GM21717 (cell line): ENCODE results near the gene BACH2.
A peak's percentile ranks its signal among the peaks of the same experiment; 100 is the strongest.
"Not testable (repeated sequence)": the region's sequence is repeated elsewhere in the genome, so short reads cannot be mapped to it uniquely, and the experiment has no call there.

Source experiments
- ATAC-seq: cut with Tn5 transposase; IDR thresholded peaks from one replicate; pipeline ENCODE4 v1.9.1; 2021; ENCODE audit warnings: mild to moderate bottlenecking, moderate library complexity; ENCODE audit not compliant: unreplicated experiment

Gene BACH2

GRCh38 chr6:90282265-90282664, 14.4 kb downstream of the BACH2 start:
- ATAC-seq = not testable (repeated sequence)

GRCh38 chr6:90278129-90278528, 18.5 kb downstream of the BACH2 start:
- no peak for ATAC-seq

- no peak for ATAC-seq
Measured at GRCh38 chr6:90277302-90278011, 19.2 kb downstream of the BACH2 start.

- ATAC-seq = no peak
Measured at GRCh38 chr6:90274451-90275030, 22.1 kb downstream of the BACH2 start.

GRCh38 chr6:90273863-90274262, 22.8 kb downstream of the BACH2 start:
- no peak for ATAC-seq

GRCh38 chr6:90272895-90273294, 23.7 kb downstream of the BACH2 start:
- ATAC-seq = no peak

- ATAC-seq = no peak
Measured at GRCh38 chr6:90271831-90272230, 24.8 kb downstream of the BACH2 start.

- no peak for ATAC-seq
Measured at GRCh38 chr6:90269334-90269733, 27.3 kb downstream of the BACH2 start.

- no peak for ATAC-seq
Measured at GRCh38 chr6:90268178-90268577, 28.5 kb downstream of the BACH2 start.

GRCh38 chr6:90266905-90267621, 29.6 kb downstream of the BACH2 start:
- ATAC-seq = no peak

GRCh38 chr6:90264561-90264960, 32.1 kb downstream of the BACH2 start:
- no peak for ATAC-seq

GRCh38 chr6:90263633-90264032, 33.0 kb downstream of the BACH2 start:
- no peak for ATAC-seq

GRCh38 chr6:90261801-90262200, 34.8 kb downstream of the BACH2 start:
- ATAC-seq = no peak

- ATAC-seq = no peak
Measured at GRCh38 chr6:90257486-90257738, 39.2 kb downstream of the BACH2 start.

GRCh38 chr6:90256698-90257485, 39.8 kb downstream of the BACH2 start:
- ATAC-seq = no peak

GRCh38 chr6:90253631-90254030, 43.0 kb downstream of the BACH2 start:
- no peak for ATAC-seq

GRCh38 chr6:90251295-90251992, 45.2 kb downstream of the BACH2 start:
- peak; percentile 93 for ATAC-seq

- ATAC-seq = no peak
Measured at GRCh38 chr6:90250405-90250804, 46.2 kb downstream of the BACH2 start.

- ATAC-seq = no peak
Measured at GRCh38 chr6:90249458-90249857, 47.2 kb downstream of the BACH2 start.

- ATAC-seq = no peak
Measured at GRCh38 chr6:90249034-90249433, 47.6 kb downstream of the BACH2 start.

GRCh38 chr6:90247262-90247661, 49.4 kb downstream of the BACH2 start:
- ATAC-seq = no peak
